Measurements from ENCODE around the gene PREP.

- TF ChIP-seq POLR2A (IDR thresholded peaks at IDR 0.05; ENCODE audit: low read depth, low read length) (no peak), POLR2AphosphoS5 (IDR thresholded peaks at IDR 0.05; ENCODE audit: low read depth, low read length) (no peak), SPI1 (IDR thresholded peaks at IDR 0.05; ENCODE audit: low read depth, low read length) (no peak), POU2F2 (IDR thresholded peaks at IDR 0.05; ENCODE audit: low read depth, low read length) (no peak), TAF1 (IDR thresholded peaks at IDR 0.05; ENCODE audit: low read depth, low read length) (no peak)
These were observed 54.0 kb downstream of the PREP start for GRCh38 chr6:105348897-105349296.
